CD14-positive monocyte (primary cell): ENCODE data around the gene KRTAP5-5. TPM values are rescaled to one million over a fixed set of nuclear protein-coding genes. Genes with fewer than 3 reads are reported as not detected.
"Not testable (repeated sequence)": the region's sequence is repeated elsewhere in the genome, so short reads cannot be mapped to it uniquely, and the experiment has no call there.

Experiments used
- DNase-seq, 3 donors: peaks; one replicate each; pipeline ENCODE4 v3.0.0-alpha.2; 2011 to 2022
- H2AFZ ChIP-seq: 2 replicates; pipeline ENCODE4 v1.6.0; 2012; ENCODE audit warnings: mild to moderate bottlenecking, low read depth, low read length, inconsistent platforms; ENCODE audit not compliant: insufficient read depth, poor library complexity, severe bottlenecking
- H3K27ac ChIP-seq, 2 donors: 1 replicate in 1 of 2; 2 replicates in 1 of 2; pipeline ENCODE4 v1.5.1; 2012 to 2013; ENCODE audit warnings: low read length in 2 of 2, control low read depth in 1 of 2, inconsistent platforms in 1 of 2, low read depth in 1 of 2, mild to moderate bottlenecking in 1 of 2
- H3K27me3 ChIP-seq, 2 donors: one replicate each; pipeline versions ENCODE4 v1.6.0 to v1.6.1; 2011 to 2013; ENCODE audit warnings: low read length in 2 of 2; ENCODE audit not compliant: control insufficient read depth in 2 of 2, insufficient read depth in 2 of 2
- H3K36me3 ChIP-seq, 2 donors: replicated peaks in 1 of 2; 1 replicate in 1 of 2; 2 replicates in 1 of 2; pipeline versions ENCODE4 v1.5.1 to v1.6.1; 2012 to 2013; ENCODE audit warnings: low read length in 2 of 2, control low read depth in 1 of 2, inconsistent platforms in 1 of 2, mild to moderate bottlenecking in 1 of 2; ENCODE audit not compliant: insufficient read depth in 2 of 2, control insufficient read depth in 1 of 2
- H3K4me1 ChIP-seq, 2 donors: 1 replicate in 1 of 2; 2 replicates in 1 of 2; pipeline versions ENCODE4 v1.5.1 to v1.6.1; 2012 to 2013; ENCODE audit warnings: low read length in 2 of 2, control low read depth in 1 of 2, inconsistent platforms in 1 of 2, mild to moderate bottlenecking in 1 of 2, moderate library complexity in 1 of 2; ENCODE audit not compliant: insufficient read depth in 2 of 2, control insufficient read depth in 1 of 2
- H3K4me2 ChIP-seq: replicated peaks from 2 replicates; pipeline ENCODE3; 2012; ENCODE audit warnings: low read length, moderate library complexity, mild to moderate bottlenecking; ENCODE audit not compliant: poor library complexity, severe bottlenecking; ENCODE audit errors: extremely low read depth
- H3K4me3 ChIP-seq, 3 experiments: fragments of 200-600 bp in 1 of 3; sonication (generic) in 1 of 3; replicated peaks in 1 of 3; 1 replicate in 2 of 3; 2 replicates in 1 of 3; pipeline ENCODE4 v1.5.1; 2011 to 2013; ENCODE audit warnings: low read length in 3 of 3, mild to moderate bottlenecking in 3 of 3, control low read depth in 2 of 3, low read depth in 2 of 3, inconsistent platforms in 1 of 3, moderate library complexity in 1 of 3
- H3K79me2 ChIP-seq: 2 replicates; pipeline ENCODE4 v1.6.0; 2012; ENCODE audit warnings: mild to moderate bottlenecking, control low read depth, inconsistent platforms, low read length, moderate library complexity; ENCODE audit not compliant: insufficient read depth
- H3K9ac ChIP-seq: 2 replicates; pipeline ENCODE4 v1.6.0; 2017; ENCODE audit warnings: low read length, mild to moderate bottlenecking; ENCODE audit not compliant: insufficient read depth, poor library complexity, severe bottlenecking
- H3K9me3 ChIP-seq, 2 donors: replicated peaks in 1 of 2; 1 replicate in 1 of 2; 2 replicates in 1 of 2; pipeline versions ENCODE4 v1.5.1 to v1.6.1; 2012 to 2013; ENCODE audit warnings: low read length in 2 of 2, control low read depth in 1 of 2; ENCODE audit not compliant: control insufficient read depth in 1 of 2, insufficient read depth in 1 of 2
- H4K20me1 ChIP-seq: 2 replicates; pipeline ENCODE4 v1.6.0; 2012; ENCODE audit warnings: mild to moderate bottlenecking, low read length, control low read depth, moderate library complexity; ENCODE audit not compliant: insufficient read depth
- H3K27ac Mint-ChIP-seq, 7 donors: one replicate each; pipeline ENCODE4 v1.8.0; 2020; ENCODE audit warnings: mild to moderate bottlenecking in 7 of 7, mixed read lengths in 7 of 7, moderate library complexity in 6 of 7, inconsistent platforms in 2 of 7
- H3K27me3 Mint-ChIP-seq, 3 donors: one replicate each; pipeline ENCODE4 v1.8.0; 2021 to 2022; ENCODE audit warnings: low read depth in 3 of 3, mild to moderate bottlenecking in 3 of 3, mixed read lengths in 3 of 3, moderate library complexity in 3 of 3, inconsistent platforms in 1 of 3
- H3K36me3 Mint-ChIP-seq, 2 donors: one replicate each; pipeline ENCODE4 v1.8.0; 2020; ENCODE audit warnings: mixed read lengths in 2 of 2, inconsistent platforms in 1 of 2, mild to moderate bottlenecking in 1 of 2
- H3K4me1 Mint-ChIP-seq: one replicate; pipeline ENCODE4 v1.8.0; 2020; ENCODE audit warnings: mild to moderate bottlenecking, mixed read lengths
- H3K4me3 Mint-ChIP-seq, 2 donors: one replicate each; pipeline ENCODE4 v1.8.0; 2020; ENCODE audit warnings: mild to moderate bottlenecking in 2 of 2, mixed read lengths in 2 of 2, moderate library complexity in 1 of 2
- H3K9me3 Mint-ChIP-seq, 7 donors: one replicate each; pipeline ENCODE4 v1.8.0; 2020 to 2022; ENCODE audit warnings: mixed read lengths in 7 of 7, mild to moderate bottlenecking in 6 of 7, moderate library complexity in 6 of 7, inconsistent platforms in 2 of 7
- WGBS: methylation state at CpG from one replicate; pipeline ENCODE4 v1.1.5; 2013; ENCODE audit warnings: missing lambda C conversion rate; ENCODE audit not compliant: insufficient coverage; 5-methylcytosine and 5-hydroxymethylcytosine counted together
- intact Hi-C, 2 donors: fragments of 100-400 bp; cut with micrococcal nuclease; formaldehyde crosslinking; loops; one replicate each; pipeline versions ENCODE4 v1.15.0 to v1.15.1; 2023
- polyA plus RNA-seq, 3 donors: library from polyadenylated mRNA; depleted of rRNA in 1 of 3; unstranded in 2 of 3; stranded (reverse) in 1 of 3; fragments of 300-500 nt in 2 of 3; fragments of >200 nt in 1 of 3; fragmentation: Illumina TruSeq in 2 of 3; gene quantifications; 1 replicate in 2 of 3; 2 replicates in 1 of 3; pipeline ENCODE4 v1.2.3, GENCODE V29; 2012 to 2021
- TF ChIP-seq, protein P1 (sequence below): fragments of 200-600 bp; IDR thresholded peaks from one replicate; pipeline ENCODE4 v1.8.0; 2022; ENCODE audit warnings: antibody characterized with exemption, mild to moderate bottlenecking

KRTAP5-5 gene
- polyA plus RNA-seq, 3 donors, result not detected

DNA sequence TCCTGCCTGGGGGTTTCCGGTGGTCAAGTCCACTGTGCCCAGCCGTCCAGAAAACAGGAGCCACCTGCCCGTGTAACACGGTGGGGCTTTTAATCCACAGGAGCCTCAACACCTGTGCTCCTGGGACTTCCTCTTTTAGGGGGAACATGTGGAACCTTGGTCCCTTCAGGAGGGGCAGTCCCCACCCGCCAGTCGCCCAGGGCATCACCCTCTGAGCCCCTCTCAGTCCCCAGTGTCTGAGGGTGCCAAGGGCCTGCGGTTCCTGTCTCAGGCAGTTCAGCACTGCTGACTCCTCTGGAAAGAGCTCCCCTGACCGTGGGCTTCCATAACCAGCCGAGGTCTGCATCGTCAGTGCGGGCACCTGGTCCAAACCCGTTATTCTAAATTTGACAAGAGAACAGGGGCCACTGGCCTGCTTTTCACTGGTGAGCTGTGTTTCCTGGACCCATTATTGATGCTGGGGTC is 15.8 kb downstream of the KRTAP5-5 start:
- no peaks in the 10 kb centered on the region for H3K4me1 Mint-ChIP-seq
- TF ChIP-seq, protein P1, sequence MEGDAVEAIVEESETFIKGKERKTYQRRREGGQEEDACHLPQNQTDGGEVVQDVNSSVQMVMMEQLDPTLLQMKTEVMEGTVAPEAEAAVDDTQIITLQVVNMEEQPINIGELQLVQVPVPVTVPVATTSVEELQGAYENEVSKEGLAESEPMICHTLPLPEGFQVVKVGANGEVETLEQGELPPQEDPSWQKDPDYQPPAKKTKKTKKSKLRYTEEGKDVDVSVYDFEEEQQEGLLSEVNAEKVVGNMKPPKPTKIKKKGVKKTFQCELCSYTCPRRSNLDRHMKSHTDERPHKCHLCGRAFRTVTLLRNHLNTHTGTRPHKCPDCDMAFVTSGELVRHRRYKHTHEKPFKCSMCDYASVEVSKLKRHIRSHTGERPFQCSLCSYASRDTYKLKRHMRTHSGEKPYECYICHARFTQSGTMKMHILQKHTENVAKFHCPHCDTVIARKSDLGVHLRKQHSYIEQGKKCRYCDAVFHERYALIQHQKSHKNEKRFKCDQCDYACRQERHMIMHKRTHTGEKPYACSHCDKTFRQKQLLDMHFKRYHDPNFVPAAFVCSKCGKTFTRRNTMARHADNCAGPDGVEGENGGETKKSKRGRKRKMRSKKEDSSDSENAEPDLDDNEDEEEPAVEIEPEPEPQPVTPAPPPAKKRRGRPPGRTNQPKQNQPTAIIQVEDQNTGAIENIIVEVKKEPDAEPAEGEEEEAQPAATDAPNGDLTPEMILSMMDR, result no peak

DNA sequence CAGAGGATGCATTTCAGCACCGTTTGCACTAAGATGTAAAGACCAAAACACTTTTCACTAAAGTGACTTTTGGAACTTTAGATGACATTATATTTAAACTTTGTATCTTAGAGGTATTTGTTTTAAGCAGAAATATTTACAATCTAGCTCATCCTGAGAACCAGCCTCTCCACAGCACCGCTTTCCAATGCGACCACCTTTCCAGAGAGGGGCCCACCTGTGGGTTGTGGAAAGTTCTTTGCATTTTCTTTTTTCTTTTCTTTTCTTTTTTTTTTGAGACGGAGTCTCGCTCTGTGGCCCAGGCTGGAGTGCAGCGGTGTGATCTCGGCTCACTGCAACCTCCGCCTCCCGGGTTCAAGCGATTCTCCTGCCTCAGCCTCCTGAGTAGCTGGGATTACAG is 17.0 kb downstream of the KRTAP5-5 start:
- H4K20me1 ChIP-seq, H3K4me3 Mint-ChIP-seq, DNase-seq, H3K27ac Mint-ChIP-seq, H3K79me2 ChIP-seq, H3K4me3 ChIP-seq, H3K36me3 Mint-ChIP-seq, intact Hi-C loops, H2AFZ ChIP-seq, H3K4me2 ChIP-seq, H3K4me1 ChIP-seq, H3K9ac ChIP-seq, H3K36me3 ChIP-seq, H3K9me3 Mint-ChIP-seq, H3K4me1 Mint-ChIP-seq, H3K27me3 ChIP-seq, H3K27ac ChIP-seq, H3K9me3 ChIP-seq: not testable (repeated sequence)
- peaks cover 0 to 19% (median 9%) of the 10 kb centered on the region in 3 donors for H3K27me3 Mint-ChIP-seq
- no CpG with 5 or more reads among the region's 10 CpGs for WGBS

More for the DNA sequence above, 15.8 kb downstream of the KRTAP5-5 start:
- Mint-ChIP-seq H3K36me3 (no peaks in the 10 kb centered on the region), H3K27me3 (peaks cover 6 to 19% (median 9%) of the 10 kb centered on the region in 3 donors), H3K9me3 (no peaks in the 10 kb centered on the region), H3K27ac (no peak overlapping the region), H3K4me3 (no peak overlapping the region)
- Histone ChIP-seq H3K4me3 (no peak overlapping the region), H3K9me3 (no peaks in the 10 kb centered on the region), H3K4me2 (no peak overlapping the region), H3K27ac (no peak overlapping the region), H3K9ac (no peak overlapping the region), H2AFZ (no peak overlapping the region), H3K27me3 (no peaks in the 10 kb centered on the region), H3K79me2 (no peaks in the 10 kb centered on the region), H3K4me1 (no peaks in the 10 kb centered on the region), H3K36me3 (no peaks in the 10 kb centered on the region), H4K20me1 (no peaks in the 10 kb centered on the region)
- no peak for DNase-seq
- intact Hi-C loops, result no loop called here
- WGBS, result 48% methylated on average over 11 of the region's 12 CpGs
